Activated T-helper 1 cell treated with anti-CD3 and anti-CD28 coated beads, Interleukin-12 subunit alpha, Interleukin-12 subunit beta, Interleukin-2, Interleukin-4 antibody, amounts not matched to agents 30 ng/mL and 10 ng/mL and 1 ng/mL, durations not matched to agents 14 hours and 24 hours and 36 hours (primary cell): ENCODE measurements around the gene RETREG2. TPM values are rescaled to one million over a fixed set of nuclear protein-coding genes. Genes with fewer than 3 reads are reported as not detected.
"Not testable (repeated sequence)": the region's sequence is repeated elsewhere in the genome, so short reads cannot be mapped to it uniquely, and the experiment has no call there.

Source experiments
- DNase-seq: peaks from one replicate; pipeline ENCODE4 v3.0.0; 2021; ENCODE audit warnings: low spot score
- H3K27ac Mint-ChIP-seq: one replicate; pipeline ENCODE4 v1.8.0; 2021; ENCODE audit warnings: mild to moderate bottlenecking, mixed read lengths
- H3K27me3 Mint-ChIP-seq: one replicate; pipeline ENCODE4 v1.8.0; 2022; ENCODE audit warnings: mild to moderate bottlenecking, moderate library complexity, mixed read lengths; ENCODE audit not compliant: insufficient read depth
- H3K36me3 Mint-ChIP-seq: one replicate; pipeline ENCODE4 v1.8.0; 2021; ENCODE audit warnings: low read depth, mixed read lengths
- H3K4me1 Mint-ChIP-seq: one replicate; pipeline ENCODE4 v1.8.0; 2021; ENCODE audit warnings: low read depth, mixed read lengths
- H3K4me3 Mint-ChIP-seq: one replicate; pipeline ENCODE4 v1.8.0; 2021; ENCODE audit warnings: mild to moderate bottlenecking, moderate library complexity, mixed read lengths
- H3K9me3 Mint-ChIP-seq: one replicate; pipeline ENCODE4 v1.8.0; 2021; ENCODE audit warnings: mixed read lengths
- intact Hi-C: fragments of 100-400 bp; cut with micrococcal nuclease; formaldehyde crosslinking; loops from one replicate; pipeline ENCODE4 v1.15.1; 2024
- total RNA-seq: library from RNA; stranded (reverse); gene quantifications from 2 replicates; pipeline ENCODE4 v1.2.3, GENCODE V29; 2022

Gene RETREG2
- total RNA-seq, 1 donor from 2014 or later = 61.5 TPM

DNA sequence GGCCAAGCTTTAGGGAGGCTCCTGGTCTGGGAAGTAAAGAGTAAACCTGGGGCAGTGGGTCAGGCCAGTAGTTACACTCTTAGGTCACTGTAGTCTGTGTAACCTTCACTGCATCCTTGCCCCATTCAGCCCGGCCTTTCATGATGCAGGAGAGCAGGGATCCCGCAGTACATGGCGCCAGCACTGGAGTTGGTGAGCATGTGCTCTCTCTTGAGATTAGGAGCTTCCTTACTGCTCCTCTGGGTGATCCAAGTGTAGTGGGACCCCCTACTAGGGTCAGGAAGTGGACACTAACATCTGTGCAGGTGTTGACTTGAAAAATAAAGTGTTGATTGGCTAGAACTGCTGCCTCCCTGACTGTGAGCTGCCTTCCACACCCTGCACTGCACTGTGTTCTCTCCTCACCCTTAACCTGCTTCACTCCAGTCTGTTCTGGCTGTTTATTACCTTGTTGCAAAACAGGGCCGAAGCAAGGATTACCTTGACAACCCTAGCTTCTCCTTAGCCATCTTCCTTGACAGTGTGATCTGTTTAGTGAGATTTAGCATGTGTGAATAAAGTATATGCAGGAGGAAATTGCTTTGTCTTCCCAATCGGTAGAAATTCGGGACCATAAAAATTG is 5.2 kb downstream of the RETREG2 start:
- DNase-seq = no peak
- no peaks in the 10 kb centered on the region for H3K27me3 Mint-ChIP-seq
- no peak overlapping the region for H3K27ac Mint-ChIP-seq
- H3K4me1 Mint-ChIP-seq = peaks cover 56% of the 10 kb centered on the region
- intact Hi-C loops = no loop called here
- no peak overlapping the region for H3K4me3 Mint-ChIP-seq
- peaks cover 40% of the 10 kb centered on the region for H3K36me3 Mint-ChIP-seq
- no peaks in the 10 kb centered on the region for H3K9me3 Mint-ChIP-seq

GRCh38 chr2:219184121-219184520 is 6.0 kb downstream of the RETREG2 start:
- Mint-ChIP-seq H3K4me3 (no peak overlapping the region), H3K27ac (peak overlapping the region; percentile 34), H3K9me3 (no peaks in the 10 kb centered on the region), H3K4me1 (peaks cover 50% of the 10 kb centered on the region), H3K36me3 (peaks cover 40% of the 10 kb centered on the region), H3K27me3 (no peaks in the 10 kb centered on the region)
- DNase-seq = no peak
- intact Hi-C loops = no loop called here

GRCh38 chr2:219186754-219187456 is 8.8 kb downstream of the RETREG2 start:
- H3K36me3 Mint-ChIP-seq = peaks cover 24% of the 10 kb centered on the region
- H3K9me3 Mint-ChIP-seq = no peaks in the 10 kb centered on the region
- no peaks in the 10 kb centered on the region for H3K27me3 Mint-ChIP-seq
- no peak for DNase-seq
- intact Hi-C loops = no loop called here
- peak overlapping the region; percentile 56 for H3K27ac Mint-ChIP-seq
- H3K4me3 Mint-ChIP-seq = no peak overlapping the region
- peaks cover 23% of the 10 kb centered on the region for H3K4me1 Mint-ChIP-seq

DNA sequence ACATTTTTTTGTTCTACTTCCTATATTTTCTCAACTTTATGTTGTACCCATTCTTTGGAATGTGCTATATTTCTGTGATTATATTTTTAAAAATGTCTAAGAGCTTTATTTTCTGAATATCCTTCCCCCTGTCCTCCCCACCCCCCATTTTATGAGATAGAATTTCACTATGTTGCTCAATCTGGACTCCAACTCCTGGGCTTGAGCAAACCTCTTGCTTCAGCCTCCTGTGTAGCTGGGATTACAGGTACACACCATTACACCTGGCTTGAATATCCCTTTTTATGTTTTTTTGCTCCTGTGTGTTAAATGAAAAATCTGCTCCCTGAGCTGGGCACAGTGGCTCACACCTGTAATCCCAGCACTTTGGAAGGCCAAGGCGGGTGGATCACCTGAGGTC is 19.3 kb downstream of the RETREG2 start:
- Mint-ChIP-seq H3K36me3 (no peaks in the 10 kb centered on the region), H3K27ac (no peak overlapping the region), H3K27me3 (no peaks in the 10 kb centered on the region), H3K4me3 (no peak overlapping the region), H3K4me1 (no peaks in the 10 kb centered on the region), H3K9me3 (no peaks in the 10 kb centered on the region)
- intact Hi-C loops = no loop called here
- no peak for DNase-seq

- H3K27ac Mint-ChIP-seq = no peak overlapping the region
- no peak overlapping the region for H3K4me3 Mint-ChIP-seq
- H3K4me1 Mint-ChIP-seq = no peaks in the 10 kb centered on the region
- H3K27me3 Mint-ChIP-seq = no peaks in the 10 kb centered on the region
- no peaks in the 10 kb centered on the region for H3K36me3 Mint-ChIP-seq
- intact Hi-C loops = no loop called here
- H3K9me3 Mint-ChIP-seq = no peaks in the 10 kb centered on the region
- DNase-seq = no peak
These were observed 20.9 kb downstream of the RETREG2 start for GRCh38 chr2:219198974-219199373.

GRCh38 chr2:219199470-219200211 is 21.6 kb downstream of the RETREG2 start:
- Mint-ChIP-seq H3K9me3 (peaks cover 3% of the 10 kb centered on the region), H3K27ac (no peak overlapping the region), H3K4me1 (no peaks in the 10 kb centered on the region), H3K4me3 (no peak overlapping the region), H3K27me3 (no peaks in the 10 kb centered on the region), H3K36me3 (no peaks in the 10 kb centered on the region)
- intact Hi-C loops = no loop called here
- no peak for DNase-seq

GRCh38 chr2:219200502-219201326 is 22.6 kb downstream of the RETREG2 start:
- H3K4me1 Mint-ChIP-seq, H3K36me3 Mint-ChIP-seq: not testable (repeated sequence)
- peak overlapping the region; percentile 29 for H3K4me3 Mint-ChIP-seq

GRCh38 chr2:219201331-219201730 is 23.3 kb downstream of the RETREG2 start:
- intact Hi-C loops, H3K4me3 Mint-ChIP-seq, H3K27ac Mint-ChIP-seq, H3K27me3 Mint-ChIP-seq, H3K9me3 Mint-ChIP-seq, H3K4me1 Mint-ChIP-seq, DNase-seq, H3K36me3 Mint-ChIP-seq: not testable (repeated sequence)

More at GRCh38 chr2:219200502-219201326, 22.6 kb downstream of the RETREG2 start:
- H3K9me3 Mint-ChIP-seq, intact Hi-C loops, DNase-seq, H3K27me3 Mint-ChIP-seq: not testable (repeated sequence)
- peak overlapping the region; percentile 41 for H3K27ac Mint-ChIP-seq

DNA sequence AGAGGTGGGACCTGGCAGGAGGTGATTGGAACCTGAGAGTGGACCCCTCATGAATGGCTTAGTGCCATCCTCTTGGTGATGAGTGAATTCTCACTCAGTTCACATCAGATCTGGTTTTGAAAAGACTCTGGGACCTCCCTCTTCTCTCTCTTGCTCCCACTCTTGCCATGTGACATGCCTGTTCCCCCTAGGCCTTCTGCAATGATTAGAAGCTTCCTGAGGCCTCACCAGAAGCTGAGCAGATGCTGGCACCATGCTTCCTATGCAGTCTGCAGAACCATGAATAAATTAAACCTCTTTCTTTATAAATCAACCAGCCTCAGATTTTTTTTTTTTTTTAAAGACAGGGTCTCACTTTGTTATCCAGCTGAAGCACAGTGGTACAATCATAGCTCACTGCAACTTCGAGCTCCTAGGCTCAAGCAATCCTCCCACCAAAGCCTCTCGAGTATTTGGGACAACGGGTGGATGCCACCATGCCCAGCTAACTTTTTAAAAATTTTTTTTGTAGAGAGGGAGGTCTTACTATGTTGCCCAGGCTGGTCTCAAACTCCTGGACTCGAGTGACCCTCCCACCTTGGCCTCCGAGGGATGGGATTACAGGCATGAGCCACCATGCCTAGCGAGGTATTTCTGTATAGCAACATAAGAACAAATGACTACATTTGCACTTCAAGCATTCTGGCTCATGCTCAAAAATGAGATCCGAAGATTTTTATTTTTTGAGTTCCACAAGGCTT is 26.5 kb downstream of the RETREG2 start:
- H3K4me1 Mint-ChIP-seq = peaks cover 31% of the 10 kb centered on the region
- intact Hi-C loops = no loop called here
- no peak overlapping the region for H3K27ac Mint-ChIP-seq
- H3K36me3 Mint-ChIP-seq = peaks cover 13% of the 10 kb centered on the region
- H3K4me3 Mint-ChIP-seq = no peak overlapping the region
- H3K9me3 Mint-ChIP-seq = peaks cover 4% of the 10 kb centered on the region
- no peaks in the 10 kb centered on the region for H3K27me3 Mint-ChIP-seq
- DNase-seq = no peak

DNA sequence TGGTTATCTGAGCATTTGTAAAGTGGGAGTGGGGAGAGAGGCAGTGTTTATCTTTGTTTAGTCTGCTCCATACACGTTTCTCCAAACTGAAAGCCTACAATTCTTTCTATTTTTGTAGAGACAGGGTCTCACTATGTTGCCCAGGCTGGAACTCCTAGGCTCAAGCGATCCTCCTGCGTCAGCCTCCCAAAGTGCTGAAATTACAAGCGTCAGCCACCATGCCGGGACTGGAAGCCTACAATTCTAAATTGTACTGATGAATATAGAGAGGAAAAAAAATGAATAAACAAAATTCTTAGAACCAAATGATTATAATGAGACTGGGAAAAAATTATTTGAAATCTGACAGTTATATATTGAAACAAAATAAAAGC is 27.1 kb downstream of the RETREG2 start:
- Mint-ChIP-seq H3K36me3 (peaks cover 19% of the 10 kb centered on the region), H3K27me3 (no peaks in the 10 kb centered on the region), H3K4me1 (peaks cover 37% of the 10 kb centered on the region), H3K9me3 (peaks cover 4% of the 10 kb centered on the region), H3K4me3 (peak overlapping the region; percentile 26), H3K27ac (no peak overlapping the region)
- intact Hi-C loops = no loop called here
- DNase-seq = no peak

GRCh38 chr2:219205981-219206327 is 27.9 kb downstream of the RETREG2 start:
- DNase-seq = no peak

More at GRCh38 chr2:219205981-219206327, 27.9 kb downstream of the RETREG2 start:
- Mint-ChIP-seq H3K4me3 (peak overlapping the region; percentile 92), H3K36me3 (peaks cover 24% of the 10 kb centered on the region), H3K9me3 (peaks cover 4% of the 10 kb centered on the region), H3K4me1 (peaks cover 40% of the 10 kb centered on the region), H3K27ac (peak overlapping the region; percentile 99), H3K27me3 (no peaks in the 10 kb centered on the region)
- intact Hi-C loops = loop anchor here (1.0 to 2.0 kb wide), 14 partner anchors 13 to 800 kb away; partner anchors contain the start of genes ANKZF1, ATG9A, CHPF and CNOT9
